ENCODE measurements around the gene ABCB11.

Gene ABCB11

DNA sequence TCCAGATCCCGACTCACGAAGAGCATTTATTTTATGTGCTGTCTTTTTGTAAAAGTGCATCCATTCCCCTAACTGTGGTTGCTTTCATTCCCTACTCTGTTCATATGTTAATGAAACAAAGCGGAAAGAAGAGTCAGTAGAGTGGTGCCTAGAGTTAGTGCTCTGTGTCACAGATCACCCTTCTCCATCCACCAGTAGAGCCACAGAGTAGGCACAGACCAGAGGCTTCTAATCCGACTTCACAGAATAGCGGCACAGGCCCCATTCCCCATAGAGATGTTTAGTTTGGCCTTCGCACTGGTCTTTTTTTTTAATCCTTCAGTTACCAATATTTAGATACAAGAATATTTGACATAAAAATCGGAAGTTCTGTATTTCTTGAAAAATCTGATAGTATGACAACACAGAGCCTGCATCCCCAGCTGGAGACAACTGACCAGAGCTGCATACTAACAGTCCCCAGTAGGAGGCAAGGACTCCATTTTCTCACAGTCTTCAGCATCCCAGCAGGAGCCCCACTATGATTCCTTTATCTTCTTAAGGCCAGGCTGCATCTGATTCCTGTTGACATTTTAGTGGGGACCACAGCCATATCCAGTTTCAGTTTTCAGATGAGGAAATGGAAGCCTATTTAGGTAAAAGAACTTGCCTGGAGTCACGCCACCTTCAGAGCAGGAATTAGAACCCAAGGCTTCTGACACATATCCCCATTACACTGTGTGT is 123.0 kb downstream of the ABCB11 start:
- no peak overlapping the region for H3K4me3 ChIP-seq (ENCODE audit: control insufficient read depth, low read depth, low read length)
- TF ChIP-seq, protein P1, sequence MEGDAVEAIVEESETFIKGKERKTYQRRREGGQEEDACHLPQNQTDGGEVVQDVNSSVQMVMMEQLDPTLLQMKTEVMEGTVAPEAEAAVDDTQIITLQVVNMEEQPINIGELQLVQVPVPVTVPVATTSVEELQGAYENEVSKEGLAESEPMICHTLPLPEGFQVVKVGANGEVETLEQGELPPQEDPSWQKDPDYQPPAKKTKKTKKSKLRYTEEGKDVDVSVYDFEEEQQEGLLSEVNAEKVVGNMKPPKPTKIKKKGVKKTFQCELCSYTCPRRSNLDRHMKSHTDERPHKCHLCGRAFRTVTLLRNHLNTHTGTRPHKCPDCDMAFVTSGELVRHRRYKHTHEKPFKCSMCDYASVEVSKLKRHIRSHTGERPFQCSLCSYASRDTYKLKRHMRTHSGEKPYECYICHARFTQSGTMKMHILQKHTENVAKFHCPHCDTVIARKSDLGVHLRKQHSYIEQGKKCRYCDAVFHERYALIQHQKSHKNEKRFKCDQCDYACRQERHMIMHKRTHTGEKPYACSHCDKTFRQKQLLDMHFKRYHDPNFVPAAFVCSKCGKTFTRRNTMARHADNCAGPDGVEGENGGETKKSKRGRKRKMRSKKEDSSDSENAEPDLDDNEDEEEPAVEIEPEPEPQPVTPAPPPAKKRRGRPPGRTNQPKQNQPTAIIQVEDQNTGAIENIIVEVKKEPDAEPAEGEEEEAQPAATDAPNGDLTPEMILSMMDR (conservative IDR thresholded peaks at IDR 0.05; ENCODE audit: control insufficient read depth, insufficient read depth, low read depth, low read length) = no peak
- no peak for DNase-seq (ENCODE audit: low read depth)

DNA sequence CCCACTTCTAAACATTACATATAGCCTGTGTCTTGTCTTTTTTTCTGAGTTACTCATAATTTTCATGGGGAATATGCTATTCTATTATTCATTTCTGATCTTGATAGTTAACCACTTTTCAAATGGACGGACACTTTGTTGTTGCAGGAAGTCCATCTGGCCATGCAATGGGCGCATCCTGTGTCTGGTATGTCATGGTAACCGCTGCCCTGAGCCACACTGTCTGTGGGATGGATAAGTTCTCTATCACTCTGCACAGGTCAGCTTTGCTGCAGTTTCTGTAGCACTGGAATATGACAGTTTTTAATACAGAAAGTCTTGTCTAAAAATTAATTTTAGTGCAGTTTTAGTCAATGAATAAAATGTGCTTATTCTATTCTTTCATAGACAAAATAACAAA is 126.8 kb downstream of the ABCB11 start:
- no peak for DNase-seq (ENCODE audit: low read depth)
- TF ChIP-seq, protein P1 (conservative IDR thresholded peaks at IDR 0.05; ENCODE audit: control insufficient read depth, insufficient read depth, low read depth, low read length) = no peak
- H3K4me3 ChIP-seq (ENCODE audit: control insufficient read depth, low read depth, low read length) = no peak overlapping the region

DNA sequence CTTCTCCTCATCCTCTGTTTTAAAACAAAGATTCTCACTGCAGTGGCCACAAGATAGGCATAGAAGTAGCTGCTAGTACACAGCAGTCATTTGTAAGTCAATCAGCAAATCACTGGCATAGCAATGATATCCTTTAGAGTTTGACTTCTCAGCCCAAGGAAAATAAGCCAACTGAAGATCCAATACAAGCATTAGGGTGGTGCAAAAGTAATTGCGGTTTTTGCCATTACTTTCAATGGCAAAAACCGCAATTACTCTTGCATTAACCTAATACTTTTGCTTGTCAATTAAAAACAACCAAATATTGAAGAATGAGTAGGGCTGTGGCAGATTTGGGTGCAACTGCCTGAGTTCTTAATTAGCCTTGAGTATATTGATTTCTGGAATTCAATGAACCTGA is 127.2 kb downstream of the ABCB11 start:
- TF ChIP-seq, protein P1 (conservative IDR thresholded peaks at IDR 0.05; ENCODE audit: control insufficient read depth, insufficient read depth, low read depth, low read length) = no peak
- DNase-seq (ENCODE audit: low read depth) = no peak
- no peak overlapping the region for H3K4me3 ChIP-seq (ENCODE audit: control insufficient read depth, low read depth, low read length)

DNA sequence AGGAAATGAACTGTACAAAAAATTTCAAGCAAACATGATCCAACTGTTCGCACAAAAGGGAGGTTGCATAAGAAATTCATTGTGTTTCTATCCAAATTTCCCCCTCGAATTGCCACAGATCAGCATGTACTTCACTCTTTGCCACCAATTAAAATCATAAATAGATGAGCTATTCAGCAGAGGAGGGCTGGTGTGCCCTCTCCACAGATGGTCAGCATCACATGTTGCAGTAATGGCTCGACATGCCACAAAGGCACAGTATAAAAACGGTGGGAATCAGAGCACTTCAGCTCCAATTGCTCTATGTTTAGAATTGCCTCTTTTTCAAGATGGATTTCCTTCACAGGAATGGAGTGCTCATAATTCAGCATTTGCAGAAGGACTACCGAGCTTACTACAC is 130.1 kb downstream of the ABCB11 start, which contains the start of gene G6PC2:
G6PC2 (plus strand) TSS at position 289 of the 400 bp plus-strand sequence; CDS start at position 330, 41 bp downstream.
- TF ChIP-seq, protein P1 (conservative IDR thresholded peaks at IDR 0.05; ENCODE audit: control insufficient read depth, insufficient read depth, low read depth, low read length) = no peak
- DNase-seq (ENCODE audit: low read depth) = no peak

DNA sequence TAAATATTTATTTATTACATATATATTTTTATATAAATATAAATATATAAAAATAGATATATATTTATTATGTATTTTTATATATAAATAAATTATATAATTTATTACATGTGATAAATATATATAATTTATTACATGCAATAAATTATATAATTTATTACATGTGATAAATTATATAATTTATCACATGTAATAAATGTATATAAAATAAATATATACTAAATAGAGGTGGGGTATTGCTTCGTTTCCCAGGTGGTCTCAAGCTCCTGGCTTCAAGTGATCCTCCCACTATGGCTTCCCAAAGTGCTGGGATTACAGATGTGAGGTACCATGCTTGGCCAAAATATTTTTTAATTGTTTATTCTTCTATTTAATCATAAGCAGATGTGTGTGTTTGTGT is 133.7 kb downstream of the ABCB11 start:
- DNase-seq (ENCODE audit: low read depth) = no peak
- TF ChIP-seq, protein P1 (conservative IDR thresholded peaks at IDR 0.05; ENCODE audit: control insufficient read depth, insufficient read depth, low read depth, low read length) = no peak

More for the DNA sequence above, 130.1 kb downstream of the ABCB11 start, which contains the start of gene G6PC2:
- no peak within 1 kb of the TSS for H3K4me3 ChIP-seq (ENCODE audit: control insufficient read depth, low read depth, low read length)

DNA sequence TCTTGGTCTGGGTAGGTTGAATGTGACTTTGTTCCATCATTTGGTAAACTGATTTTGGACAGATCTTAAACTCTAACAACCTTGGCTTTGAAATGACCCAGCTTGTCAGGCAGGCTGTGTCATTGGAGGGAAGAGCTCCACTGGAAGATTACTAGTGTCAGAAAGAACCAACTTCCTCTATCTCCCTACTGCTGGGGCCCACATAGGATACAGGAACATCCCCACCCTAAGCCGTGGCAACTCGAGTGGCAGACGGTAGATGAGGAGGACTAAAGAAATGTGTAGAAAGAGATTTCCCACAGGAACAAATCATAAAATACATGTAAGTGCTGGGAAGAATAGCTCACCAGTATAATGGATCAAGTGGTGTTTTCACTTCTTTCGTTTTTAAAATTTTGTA is 134.3 kb downstream of the ABCB11 start:
- TF ChIP-seq, protein P1 (conservative IDR thresholded peaks at IDR 0.05; ENCODE audit: control insufficient read depth, insufficient read depth, low read depth, low read length) = no peak
- no peak for DNase-seq (ENCODE audit: low read depth)
- H3K4me3 ChIP-seq (ENCODE audit: control insufficient read depth, low read depth, low read length) = no peak overlapping the region

More for the DNA sequence above, 133.7 kb downstream of the ABCB11 start:
- no peak overlapping the region for H3K4me3 ChIP-seq (ENCODE audit: control insufficient read depth, low read depth, low read length)
